MM.1S (cell line): ENCODE results near the gene ENPP3.

Experiments
- EZH2 ChIP-seq: fragments of 300-600 bp; sonication (generic); optimal IDR thresholded peaks from 2 replicates; pipeline ENCODE3; 2017; ENCODE audit warnings: low read depth, mild to moderate bottlenecking, antibody characterized with exemption, low read length, mixed read lengths
- TF ChIP-seq, protein P1 (sequence below): fragments of 300-600 bp; sonication (generic); IDR thresholded peaks from 2 replicates; pipeline ENCODE4 v1.5.1; 2016; ENCODE audit warnings: antibody characterized with exemption, low read length, mixed read lengths

GRCh38 chr6:131641554-131641953, 4.5 kb downstream of the ENPP3 start:
- TF ChIP-seq, protein P1, sequence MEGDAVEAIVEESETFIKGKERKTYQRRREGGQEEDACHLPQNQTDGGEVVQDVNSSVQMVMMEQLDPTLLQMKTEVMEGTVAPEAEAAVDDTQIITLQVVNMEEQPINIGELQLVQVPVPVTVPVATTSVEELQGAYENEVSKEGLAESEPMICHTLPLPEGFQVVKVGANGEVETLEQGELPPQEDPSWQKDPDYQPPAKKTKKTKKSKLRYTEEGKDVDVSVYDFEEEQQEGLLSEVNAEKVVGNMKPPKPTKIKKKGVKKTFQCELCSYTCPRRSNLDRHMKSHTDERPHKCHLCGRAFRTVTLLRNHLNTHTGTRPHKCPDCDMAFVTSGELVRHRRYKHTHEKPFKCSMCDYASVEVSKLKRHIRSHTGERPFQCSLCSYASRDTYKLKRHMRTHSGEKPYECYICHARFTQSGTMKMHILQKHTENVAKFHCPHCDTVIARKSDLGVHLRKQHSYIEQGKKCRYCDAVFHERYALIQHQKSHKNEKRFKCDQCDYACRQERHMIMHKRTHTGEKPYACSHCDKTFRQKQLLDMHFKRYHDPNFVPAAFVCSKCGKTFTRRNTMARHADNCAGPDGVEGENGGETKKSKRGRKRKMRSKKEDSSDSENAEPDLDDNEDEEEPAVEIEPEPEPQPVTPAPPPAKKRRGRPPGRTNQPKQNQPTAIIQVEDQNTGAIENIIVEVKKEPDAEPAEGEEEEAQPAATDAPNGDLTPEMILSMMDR = no peak
- TF ChIP-seq EZH2 = no peak
